Measurements from ENCODE around the gene PFN3.

DNA sequence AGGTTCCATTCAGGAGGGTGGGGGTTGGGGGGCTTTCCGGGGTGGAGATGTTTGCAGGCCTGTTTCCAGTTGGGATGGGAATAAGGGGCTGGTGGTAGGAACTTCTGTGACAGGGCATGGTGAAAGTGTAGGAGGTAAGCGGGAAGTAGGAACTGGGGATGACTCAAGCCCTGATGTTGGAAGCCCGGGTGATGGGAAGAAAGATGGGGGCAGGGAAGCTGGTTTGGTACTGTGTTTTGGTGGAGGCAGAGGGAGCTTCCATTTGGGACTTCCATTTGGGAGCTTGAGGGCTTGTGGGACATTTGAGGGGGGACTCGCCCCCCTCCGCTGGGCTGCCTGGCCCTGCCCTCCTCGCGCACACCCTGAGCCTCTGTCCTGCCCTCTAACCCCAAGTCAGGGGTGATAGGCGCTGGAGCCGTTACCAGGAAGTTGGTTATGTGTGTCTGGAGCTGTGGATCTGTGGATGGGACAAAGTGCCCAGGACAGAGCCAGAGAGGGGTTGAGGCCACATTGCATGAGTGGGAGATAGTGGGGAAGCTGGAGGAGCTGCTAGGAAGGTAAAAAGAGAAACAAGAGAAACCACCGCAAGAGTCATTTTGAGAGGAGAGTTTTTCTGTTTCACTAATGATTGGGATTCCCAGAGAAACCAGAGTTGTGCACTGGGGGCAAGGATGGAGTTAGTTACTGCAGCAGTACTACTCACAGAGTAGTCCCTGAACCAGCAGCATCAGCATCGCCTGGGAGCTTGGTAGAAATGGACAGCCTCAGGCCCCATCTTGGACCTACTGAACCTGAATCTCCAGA, 36.1 kb downstream of the PFN3 start:
- TF ChIP-seq, protein P1, sequence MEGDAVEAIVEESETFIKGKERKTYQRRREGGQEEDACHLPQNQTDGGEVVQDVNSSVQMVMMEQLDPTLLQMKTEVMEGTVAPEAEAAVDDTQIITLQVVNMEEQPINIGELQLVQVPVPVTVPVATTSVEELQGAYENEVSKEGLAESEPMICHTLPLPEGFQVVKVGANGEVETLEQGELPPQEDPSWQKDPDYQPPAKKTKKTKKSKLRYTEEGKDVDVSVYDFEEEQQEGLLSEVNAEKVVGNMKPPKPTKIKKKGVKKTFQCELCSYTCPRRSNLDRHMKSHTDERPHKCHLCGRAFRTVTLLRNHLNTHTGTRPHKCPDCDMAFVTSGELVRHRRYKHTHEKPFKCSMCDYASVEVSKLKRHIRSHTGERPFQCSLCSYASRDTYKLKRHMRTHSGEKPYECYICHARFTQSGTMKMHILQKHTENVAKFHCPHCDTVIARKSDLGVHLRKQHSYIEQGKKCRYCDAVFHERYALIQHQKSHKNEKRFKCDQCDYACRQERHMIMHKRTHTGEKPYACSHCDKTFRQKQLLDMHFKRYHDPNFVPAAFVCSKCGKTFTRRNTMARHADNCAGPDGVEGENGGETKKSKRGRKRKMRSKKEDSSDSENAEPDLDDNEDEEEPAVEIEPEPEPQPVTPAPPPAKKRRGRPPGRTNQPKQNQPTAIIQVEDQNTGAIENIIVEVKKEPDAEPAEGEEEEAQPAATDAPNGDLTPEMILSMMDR (IDR thresholded peaks at IDR 0.05) = no peak
- no peak for TF ChIP-seq POLR2AphosphoS5 (IDR thresholded peaks at IDR 0.05; ENCODE audit: insufficient read depth in 1 of 2, low read depth in 1 of 2)

Data from vagina (tissue), 2 donors.